Thymus (tissue), 11 donors: Measurements from ENCODE around the gene ZNF469. TPM values are rescaled to one million over a fixed set of nuclear protein-coding genes. Genes with fewer than 3 reads are reported as not detected.
A peak's percentile ranks its signal among the peaks of the same experiment; 100 is the strongest.

Source experiments
- DNase-seq, 9 donors: peaks; one replicate each; pipeline ENCODE4 v3.0.0-alpha.2; 2013; ENCODE audit warnings: low spot score in 9 of 9, low read depth in 6 of 9, missing footprints in 1 of 9
- H3K27ac ChIP-seq, 2 donors: one replicate each; pipeline ENCODE4 v1.5.1; 2013; ENCODE audit warnings: control low read depth in 1 of 2, low read depth in 1 of 2, low read length in 1 of 2, mild to moderate bottlenecking in 1 of 2, moderate library complexity in 1 of 2
- H3K27me3 ChIP-seq, 2 donors: one replicate each; pipeline ENCODE4 v1.5.1; 2013; ENCODE audit warnings: low read length in 1 of 2; ENCODE audit not compliant: control insufficient read depth in 2 of 2, insufficient read depth in 1 of 2
- H3K36me3 ChIP-seq, 2 donors: one replicate each; pipeline ENCODE4 v1.5.1; 2013; ENCODE audit warnings: low read length in 1 of 2, mild to moderate bottlenecking in 1 of 2, moderate library complexity in 1 of 2; ENCODE audit not compliant: control insufficient read depth in 2 of 2, insufficient read depth in 2 of 2
- H3K4me1 ChIP-seq, 2 donors: one replicate each; pipeline ENCODE4 v1.5.1; 2013; ENCODE audit warnings: low read length in 2 of 2; ENCODE audit not compliant: control insufficient read depth in 2 of 2, insufficient read depth in 2 of 2
- H3K4me3 ChIP-seq, 2 donors: one replicate each; pipeline ENCODE4 v1.5.1; 2013; ENCODE audit warnings: low read length in 2 of 2, control low read depth in 1 of 2, mild to moderate bottlenecking in 1 of 2
- H3K9me3 ChIP-seq, 2 donors: one replicate each; pipeline ENCODE4 v1.5.1; 2013; ENCODE audit warnings: low read length in 1 of 2, mild to moderate bottlenecking in 1 of 2; ENCODE audit not compliant: control insufficient read depth in 2 of 2, insufficient read depth in 1 of 2
- WGBS: extraction: QIAGEN DNeasy Blood & Tissue Kit; methylation state at CpG from one replicate; pipeline ENCODE4 v1.1.7; 2013; 5-methylcytosine and 5-hydroxymethylcytosine counted together
- polyA plus RNA-seq: library from polyadenylated mRNA; stranded (reverse); fragments of 200-250 nt; gene quantifications from one replicate; pipeline ENCODE4 v1.2.3, GENCODE V29; 2013
- total RNA-seq: library from RNA; stranded (reverse); fragments of 120-200 nt; gene quantifications from one replicate; pipeline ENCODE4 v1.2.4, GENCODE V29; 2013
- donor health status: healthy.

Gene ZNF469
- total and polyA plus RNA-seq, 2 donors: 0.61 to 0.87 TPM

GRCh38 chr16:88345721-88346560, 36.8 kb upstream of the ZNF469 start:
- Histone ChIP-seq H3K27ac (no peak overlapping the region), H3K27me3 (no peaks in the 10 kb centered on the region), H3K36me3 (no peaks in the 10 kb centered on the region), H3K4me3 (no peak overlapping the region), H3K4me1 (no peaks in the 10 kb centered on the region), H3K9me3 (peaks cover 0 to 3% of the 10 kb centered on the region in 2 donors)
- no peak for DNase-seq
- 95% methylated on average over 32 of the region's 32 CpGs for WGBS

GRCh38 chr16:88346680-88347505, 35.9 kb upstream of the ZNF469 start:
- no peaks in the 10 kb centered on the region for H3K36me3 ChIP-seq
- DNase-seq: no peak
- no peaks in the 10 kb centered on the region for H3K4me1 ChIP-seq
- peaks cover 0 to 3% of the 10 kb centered on the region in 2 donors for H3K9me3 ChIP-seq
- no peak overlapping the region for H3K4me3 ChIP-seq
- 95% methylated on average over 26 of the region's 26 CpGs for WGBS
- H3K27me3 ChIP-seq: no peaks in the 10 kb centered on the region
- H3K27ac ChIP-seq: no peak overlapping the region

- Histone ChIP-seq H3K27ac (no peak overlapping the region), H3K27me3 (no peaks in the 10 kb centered on the region), H3K4me3 (no peak overlapping the region), H3K4me1 (no peaks in the 10 kb centered on the region), H3K9me3 (peaks cover 0 to 3% of the 10 kb centered on the region in 2 donors), H3K36me3 (no peaks in the 10 kb centered on the region)
- WGBS: 55% methylated on average over 21 of the region's 21 CpGs
- DNase-seq: peak in 2 of 9 donors; percentile 23 to 39
Measured at GRCh38 chr16:88347656-88348376, 34.9 kb upstream of the ZNF469 start.

GRCh38 chr16:88348377-88349152, 34.2 kb upstream of the ZNF469 start:
- DNase-seq: no peak
- Histone ChIP-seq H3K27ac (no peak overlapping the region), H3K4me3 (no peak overlapping the region), H3K9me3 (no peaks in the 10 kb centered on the region), H3K36me3 (no peaks in the 10 kb centered on the region), H3K27me3 (no peaks in the 10 kb centered on the region), H3K4me1 (no peaks in the 10 kb centered on the region)
- 94% methylated on average over 25 of the region's 25 CpGs for WGBS

GRCh38 chr16:88349153-88349902, 33.4 kb upstream of the ZNF469 start:
- H3K27ac ChIP-seq: no peak overlapping the region
- no peaks in the 10 kb centered on the region for H3K4me1 ChIP-seq
- no peaks in the 10 kb centered on the region for H3K36me3 ChIP-seq
- no peaks in the 10 kb centered on the region for H3K9me3 ChIP-seq
- DNase-seq: no peak
- no peak overlapping the region for H3K4me3 ChIP-seq
- 95% methylated on average over 12 of the region's 12 CpGs for WGBS
- H3K27me3 ChIP-seq: no peaks in the 10 kb centered on the region

GRCh38 chr16:88349903-88350900, 32.6 kb upstream of the ZNF469 start:
- WGBS: 96% methylated on average over 32 of the region's 32 CpGs
- no peak overlapping the region for H3K4me3 ChIP-seq
- no peak overlapping the region for H3K27ac ChIP-seq
- no peaks in the 10 kb centered on the region for H3K9me3 ChIP-seq
- H3K4me1 ChIP-seq: no peaks in the 10 kb centered on the region
- H3K27me3 ChIP-seq: no peaks in the 10 kb centered on the region
- DNase-seq: no peak
- no peaks in the 10 kb centered on the region for H3K36me3 ChIP-seq

GRCh38 chr16:88350922-88351321, 31.8 kb upstream of the ZNF469 start:
- Histone ChIP-seq H3K4me3 (no peak overlapping the region), H3K9me3 (no peaks in the 10 kb centered on the region), H3K27ac (no peak overlapping the region), H3K36me3 (no peaks in the 10 kb centered on the region), H3K27me3 (no peaks in the 10 kb centered on the region), H3K4me1 (no peaks in the 10 kb centered on the region)
- 96% methylated on average over 15 of the region's 15 CpGs for WGBS
- DNase-seq: no peak
